RWPE1 (cell line): Measurements from ENCODE around the gene SKAP2.

ENCODE experiments used
- CTCF ChIA-PET: fragments of 350-600 bp; sonication (Branson Sonifier 250); formaldehyde crosslinking; extraction: SDS; loops from one replicate; lab custom pipeline; 2021; lab: Yijun Ruan, JAX
- POLR2A ChIA-PET: fragments of 400-600 bp; formaldehyde crosslinking; extraction: SDS; loops from one replicate; lab custom pipeline; 2020; ENCODE audit warnings: antibody characterized with exemption; ENCODE audit not compliant: low non-redundant PET; lab: Yijun Ruan, JAX
- DNase-seq: peaks from one replicate; pipeline ENCODE4 v3.0.0; 2012; ENCODE audit warnings: low spot score
- H3K27ac ChIP-seq: fragments of 450-650 bp; 2 replicates; pipeline ENCODE4 v1.5.1; 2017
- CTCF ChIP-seq: fragments of 450-650 bp; conservative IDR thresholded peaks from 2 replicates; pipeline ENCODE4 v1.5.1; 2017; ENCODE audit warnings: low read depth, mild to moderate bottlenecking

Gene SKAP2

GRCh38 chr7:26633557-26633956, 230.8 kb downstream of the SKAP2 start:
- POLR2A ChIA-PET: no interaction called here
- no peak for TF ChIP-seq CTCF
- no peak overlapping the region for H3K27ac ChIP-seq
- CTCF ChIA-PET: interaction anchor here (0.6 to 0.7 kb wide), 2 partner anchors 481 to 1735 kb away, joined by 3 read pairs; no protein-coding TSS in a partner anchor
- DNase-seq: no peak

GRCh38 chr7:26631601-26632000, 232.8 kb downstream of the SKAP2 start:
- ChIA-PET POLR2A (no interaction called here), CTCF (no interaction called here)
- no peak for DNase-seq
- H3K27ac ChIP-seq: no peak overlapping the region
- TF ChIP-seq CTCF: no peak

GRCh38 chr7:26630941-26631580, 233.3 kb downstream of the SKAP2 start:
- ChIA-PET CTCF (interaction anchor here (0.6 kb wide), 1 partner anchor 71 kb away, joined by 3 read pairs; no protein-coding TSS in a partner anchor), POLR2A (no interaction called here)
- no peak overlapping the region for H3K27ac ChIP-seq
- no peak for DNase-seq
- no peak for TF ChIP-seq CTCF

- CTCF ChIA-PET: interaction anchor here (0.8 to 1.1 kb wide), 2 partner anchors 37 to 742 kb away, joined by 3 read pairs; no protein-coding TSS in a partner anchor
- no peak for DNase-seq
- H3K27ac ChIP-seq: no peak overlapping the region
- POLR2A ChIA-PET: no interaction called here
- TF ChIP-seq CTCF: no peak
Measured at GRCh38 chr7:26630361-26630760, 234.0 kb downstream of the SKAP2 start.

- H3K27ac ChIP-seq: no peak overlapping the region
- no peak for TF ChIP-seq CTCF
- ChIA-PET CTCF (interaction anchor here (1.1 kb wide), 1 partner anchor 38 kb away, joined by 3 read pairs; no protein-coding TSS in a partner anchor), POLR2A (no interaction called here)
- DNase-seq: no peak
Measured at GRCh38 chr7:26629696-26630095, 234.7 kb downstream of the SKAP2 start.

- ChIA-PET POLR2A (interaction anchor here (1.2 kb wide), 1 partner anchor 16 kb away, joined by 3 read pairs; no protein-coding TSS in a partner anchor), CTCF (interaction anchor here (0.6 kb wide), 2 partner anchors 593 to 628 kb away, joined by 3 to 5 read pairs; no protein-coding TSS in a partner anchor)
- TF ChIP-seq CTCF: no peak
- DNase-seq: no peak
- no peak overlapping the region for H3K27ac ChIP-seq
Measured at GRCh38 chr7:26627891-26628341, 236.5 kb downstream of the SKAP2 start.
